SKM-1 treated with dmso at 0.1 percent for 144 hours (cell line): ENCODE results near the gene SKA3.

Experiments used
- DNase-seq: peaks from one replicate; lab custom pipeline; 2025; ENCODE audit not compliant: unreplicated experiment; lab: John Stamatoyannopoulos, UW

The SKA3 gene

DNA sequence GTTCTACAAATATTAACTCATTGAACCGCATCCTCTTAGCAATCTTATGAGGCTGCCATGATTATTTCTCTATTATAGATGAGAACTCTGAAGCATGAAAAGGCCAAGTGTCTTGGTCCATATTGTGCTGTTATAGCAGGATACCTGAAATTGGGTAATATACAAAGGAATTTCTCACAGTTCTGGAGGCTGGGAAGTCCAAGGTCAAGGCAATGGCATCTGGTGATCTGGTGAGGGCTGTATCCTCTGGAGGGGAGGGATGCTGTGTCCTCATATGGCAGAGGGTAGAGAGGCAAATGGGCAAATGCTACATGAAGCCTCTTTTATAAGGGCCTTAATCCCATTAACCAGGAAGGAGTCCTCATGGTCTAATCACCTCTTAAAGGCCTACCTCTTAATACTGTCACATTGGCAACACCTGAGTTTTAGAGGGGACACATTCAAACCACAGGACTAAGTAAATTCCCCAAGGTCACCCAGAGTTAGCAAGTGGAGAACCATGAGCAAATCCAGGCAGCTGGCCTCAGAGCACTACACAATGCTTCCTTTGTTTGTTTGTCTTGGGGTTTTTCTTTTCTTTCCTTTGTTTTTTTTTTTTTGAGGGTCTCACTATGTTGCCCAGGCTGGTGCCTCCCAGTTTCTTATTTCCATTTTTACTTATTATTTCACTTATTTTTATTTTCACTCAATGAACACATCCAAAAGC lies 59.1 kb downstream of the SKA3 start:
- no peak for DNase-seq

GRCh38 chr13:21116141-21116540 lies 60.2 kb downstream of the SKA3 start:
- DNase-seq: no peak

GRCh38 chr13:21115231-21115630 lies 61.1 kb downstream of the SKA3 start:
- DNase-seq: no peak

GRCh38 chr13:21111546-21111945 lies 64.8 kb downstream of the SKA3 start:
- DNase-seq: no peak

- no peak for DNase-seq
These were observed 67.2 kb downstream of the SKA3 start for GRCh38 chr13:21109168-21109567.

DNA sequence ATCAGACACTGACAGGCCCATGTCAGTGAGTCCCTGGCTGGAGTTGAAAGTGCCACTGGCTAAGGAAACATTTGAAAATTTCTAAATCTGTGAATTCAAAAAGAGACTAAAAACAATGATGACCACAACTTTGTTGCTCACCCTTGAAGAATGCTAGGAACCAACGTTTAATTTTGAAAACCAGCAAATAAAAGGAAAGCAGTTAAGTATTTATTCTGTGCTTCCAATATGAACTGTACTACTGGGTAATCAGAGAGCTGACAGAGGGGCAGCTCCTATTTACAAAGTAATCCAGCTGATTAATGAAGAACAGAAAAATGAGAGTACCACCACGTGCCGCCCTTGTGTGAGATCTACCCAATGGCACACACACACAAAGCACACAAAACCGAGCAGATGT lies 70.3 kb downstream of the SKA3 start:
- DNase-seq: no peak

- no peak for DNase-seq
These were observed 71.9 kb downstream of the SKA3 start for GRCh38 chr13:21104199-21105019.
